Astrocyte (in vitro differentiated cells and primary cell): ENCODE measurements around the gene RBM24.

Source experiments
- EZH2 ChIP-seq: IDR thresholded peaks from 2 replicates; pipeline ENCODE4 v1.6.1; 2012; ENCODE audit warnings: mild to moderate bottlenecking, low read length, inconsistent platforms; ENCODE audit not compliant: insufficient read depth
- TF ChIP-seq, protein P1 (sequence below): IDR thresholded peaks from 2 replicates; pipeline ENCODE4 v1.5.1; 2011; ENCODE audit warnings: low read depth, mild to moderate bottlenecking, inconsistent platforms, low read length, moderate library complexity; ENCODE audit not compliant: insufficient read depth

DNA sequence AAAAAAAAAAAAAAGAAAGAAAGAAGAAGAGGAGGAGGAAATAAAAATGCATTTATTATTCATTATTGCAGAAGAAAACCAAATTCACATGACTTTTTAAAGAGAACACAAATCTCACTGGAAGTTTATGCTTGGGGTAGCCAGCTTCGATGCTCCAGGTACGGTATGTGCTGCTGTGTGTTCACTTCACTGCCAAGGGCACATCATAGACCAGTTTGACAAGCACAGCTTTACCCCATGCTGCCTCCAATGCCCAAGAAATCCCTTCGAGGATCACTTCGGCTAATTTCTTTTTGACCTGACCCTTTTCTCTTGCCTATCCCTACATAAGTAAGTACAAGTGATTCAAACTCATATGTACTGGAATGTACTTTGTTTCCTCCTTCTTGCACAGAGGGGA, 41.9 kb upstream of the RBM24 start:
- TF ChIP-seq, protein P1, sequence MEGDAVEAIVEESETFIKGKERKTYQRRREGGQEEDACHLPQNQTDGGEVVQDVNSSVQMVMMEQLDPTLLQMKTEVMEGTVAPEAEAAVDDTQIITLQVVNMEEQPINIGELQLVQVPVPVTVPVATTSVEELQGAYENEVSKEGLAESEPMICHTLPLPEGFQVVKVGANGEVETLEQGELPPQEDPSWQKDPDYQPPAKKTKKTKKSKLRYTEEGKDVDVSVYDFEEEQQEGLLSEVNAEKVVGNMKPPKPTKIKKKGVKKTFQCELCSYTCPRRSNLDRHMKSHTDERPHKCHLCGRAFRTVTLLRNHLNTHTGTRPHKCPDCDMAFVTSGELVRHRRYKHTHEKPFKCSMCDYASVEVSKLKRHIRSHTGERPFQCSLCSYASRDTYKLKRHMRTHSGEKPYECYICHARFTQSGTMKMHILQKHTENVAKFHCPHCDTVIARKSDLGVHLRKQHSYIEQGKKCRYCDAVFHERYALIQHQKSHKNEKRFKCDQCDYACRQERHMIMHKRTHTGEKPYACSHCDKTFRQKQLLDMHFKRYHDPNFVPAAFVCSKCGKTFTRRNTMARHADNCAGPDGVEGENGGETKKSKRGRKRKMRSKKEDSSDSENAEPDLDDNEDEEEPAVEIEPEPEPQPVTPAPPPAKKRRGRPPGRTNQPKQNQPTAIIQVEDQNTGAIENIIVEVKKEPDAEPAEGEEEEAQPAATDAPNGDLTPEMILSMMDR = no peak
- TF ChIP-seq EZH2 = no peak
